Measurements from ENCODE around the gene POLR2I. TPM values are rescaled to one million over a fixed set of nuclear protein-coding genes. Genes with fewer than 3 reads are reported as not detected.

POLR2I gene
- total RNA-seq, 1 experiment from 2014 or later: 174 TPM

DNA sequence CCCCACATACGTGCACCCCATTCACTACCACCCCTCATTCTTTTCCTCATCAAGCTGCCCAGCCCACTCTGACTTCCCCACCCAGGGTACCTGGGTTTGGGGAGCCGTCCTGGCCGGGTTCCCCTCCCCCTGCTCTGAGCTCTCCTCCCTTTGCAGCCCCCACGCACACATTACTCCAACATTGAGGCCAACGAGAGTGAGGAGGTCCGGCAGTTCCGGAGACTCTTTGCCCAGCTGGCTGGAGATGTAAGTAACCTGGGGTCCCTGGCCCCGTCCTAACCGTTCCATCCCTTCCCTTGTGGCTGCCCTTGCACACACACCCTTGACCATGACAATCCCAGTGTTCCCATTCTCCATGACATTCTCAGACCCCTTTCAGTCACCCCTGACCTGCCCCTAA, 27.8 kb upstream of the POLR2I start:
- ChIA-PET POLR2A (interaction anchor here (0.6 kb wide), 1 partner anchor 46 kb away, joined by 3 read pairs; no protein-coding TSS in a partner anchor), CTCF (no interaction called here)
- in situ Hi-C loops (cut with HindIII; ENCODE audit: low pct_unique_long_range_greater_than_20kb, low sequenced_read_pairs) (no loop called here), intact Hi-C loops (cut with micrococcal nuclease; ENCODE audit: unreplicated experiment) (no loop called here)
- Histone ChIP-seq H3K4me3 (ENCODE audit: low read depth in 2 of 2, low read length in 2 of 2) (no peak overlapping the region), H3K9me3 (ENCODE audit: control insufficient read depth, insufficient read depth, low read depth, low read length) (no peaks in the 10 kb centered on the region), H3K4me1 (ENCODE audit: control insufficient read depth, insufficient read depth, low read length) (peaks cover 10% of the 10 kb centered on the region), H3K36me3 (ENCODE audit: control insufficient read depth, insufficient read depth, low read length) (peaks cover 17% of the 10 kb centered on the region), H3K27me3 (ENCODE audit: control insufficient read depth, insufficient read depth, low read length) (no peaks in the 10 kb centered on the region), H3K27ac (ENCODE audit: low read length) (no peak overlapping the region)
- DNase-seq (ENCODE audit: low read depth, low spot score) (no peak), ATAC-seq (no peak)
- TF ChIP-seq TCF7L2 (IDR thresholded peaks at IDR 0.05; ENCODE audit: low read depth, low read length) (no peak), SIN3A (IDR thresholded peaks at IDR 0.05; ENCODE audit: borderline replicate concordance, insufficient read depth, low read depth, low read length) (no peak), POLR2AphosphoS5 (IDR thresholded peaks at IDR 0.05; ENCODE audit: low read depth, low read length) (no peak), CTCF (IDR thresholded peaks at IDR 0.05) (no peak)
- TF ChIP-seq, protein P1, sequence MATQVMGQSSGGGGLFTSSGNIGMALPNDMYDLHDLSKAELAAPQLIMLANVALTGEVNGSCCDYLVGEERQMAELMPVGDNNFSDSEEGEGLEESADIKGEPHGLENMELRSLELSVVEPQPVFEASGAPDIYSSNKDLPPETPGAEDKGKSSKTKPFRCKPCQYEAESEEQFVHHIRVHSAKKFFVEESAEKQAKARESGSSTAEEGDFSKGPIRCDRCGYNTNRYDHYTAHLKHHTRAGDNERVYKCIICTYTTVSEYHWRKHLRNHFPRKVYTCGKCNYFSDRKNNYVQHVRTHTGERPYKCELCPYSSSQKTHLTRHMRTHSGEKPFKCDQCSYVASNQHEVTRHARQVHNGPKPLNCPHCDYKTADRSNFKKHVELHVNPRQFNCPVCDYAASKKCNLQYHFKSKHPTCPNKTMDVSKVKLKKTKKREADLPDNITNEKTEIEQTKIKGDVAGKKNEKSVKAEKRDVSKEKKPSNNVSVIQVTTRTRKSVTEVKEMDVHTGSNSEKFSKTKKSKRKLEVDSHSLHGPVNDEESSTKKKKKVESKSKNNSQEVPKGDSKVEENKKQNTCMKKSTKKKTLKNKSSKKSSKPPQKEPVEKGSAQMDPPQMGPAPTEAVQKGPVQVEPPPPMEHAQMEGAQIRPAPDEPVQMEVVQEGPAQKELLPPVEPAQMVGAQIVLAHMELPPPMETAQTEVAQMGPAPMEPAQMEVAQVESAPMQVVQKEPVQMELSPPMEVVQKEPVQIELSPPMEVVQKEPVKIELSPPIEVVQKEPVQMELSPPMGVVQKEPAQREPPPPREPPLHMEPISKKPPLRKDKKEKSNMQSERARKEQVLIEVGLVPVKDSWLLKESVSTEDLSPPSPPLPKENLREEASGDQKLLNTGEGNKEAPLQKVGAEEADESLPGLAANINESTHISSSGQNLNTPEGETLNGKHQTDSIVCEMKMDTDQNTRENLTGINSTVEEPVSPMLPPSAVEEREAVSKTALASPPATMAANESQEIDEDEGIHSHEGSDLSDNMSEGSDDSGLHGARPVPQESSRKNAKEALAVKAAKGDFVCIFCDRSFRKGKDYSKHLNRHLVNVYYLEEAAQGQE (IDR thresholded peaks at IDR 0.05; ENCODE audit: insufficient read depth in 1 of 2, low read depth in 2 of 2, low read length in 1 of 2): no peak
- no TSS peak for BruUV-seq (replicated peaks)

DNA sequence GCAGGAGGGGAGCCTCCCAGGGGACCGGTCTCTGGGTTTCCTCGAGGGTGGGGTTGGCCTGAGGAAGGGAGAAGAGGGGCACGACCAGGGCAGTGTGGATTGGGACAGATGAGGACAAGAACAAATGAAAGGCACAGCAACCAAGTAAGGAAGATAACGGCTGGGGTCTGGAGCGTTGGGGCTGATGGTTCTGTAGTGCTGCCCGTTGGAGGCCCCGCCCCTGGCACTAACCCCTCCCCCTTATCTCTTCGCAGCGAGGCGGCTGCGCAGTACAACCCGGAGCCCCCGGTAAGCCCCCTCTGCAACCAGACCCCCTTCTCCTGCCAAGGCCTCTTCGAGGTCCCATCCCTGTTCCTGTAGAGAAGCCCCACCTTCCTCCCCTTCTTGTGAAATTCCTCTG, 27.4 kb upstream of the POLR2I start:
- in situ Hi-C loops (cut with HindIII; ENCODE audit: low pct_unique_long_range_greater_than_20kb, low sequenced_read_pairs) (no loop called here), intact Hi-C loops (cut with micrococcal nuclease; ENCODE audit: unreplicated experiment) (no loop called here)
- ATAC-seq (no peak), DNase-seq (ENCODE audit: low read depth, low spot score) (no peak)
- H3K27me3 ChIP-seq (ENCODE audit: control insufficient read depth, insufficient read depth, low read length): no peaks in the 10 kb centered on the region
- POLR2A ChIA-PET: interaction anchor here (0.6 kb wide), 1 partner anchor 46 kb away, joined by 3 read pairs; no protein-coding TSS in a partner anchor
- CTCF ChIA-PET: no interaction called here
- H3K4me3 ChIP-seq (ENCODE audit: low read depth in 2 of 2, low read length in 2 of 2): peak overlapping the region in 1 of 2 experiments; percentile 77; a peak in 2 of 4 replicates
- BruUV-seq (replicated peaks): no TSS peak
- no peak overlapping the region for H3K27ac ChIP-seq (ENCODE audit: low read length)
- H3K36me3 ChIP-seq (ENCODE audit: control insufficient read depth, insufficient read depth, low read length): peaks cover 17% of the 10 kb centered on the region
- TF ChIP-seq SIN3A (IDR thresholded peaks at IDR 0.05; ENCODE audit: borderline replicate concordance, insufficient read depth, low read depth, low read length): no peak
- TF ChIP-seq POLR2AphosphoS5 (IDR thresholded peaks at IDR 0.05; ENCODE audit: low read depth, low read length): no peak
- TF ChIP-seq, protein P1 (IDR thresholded peaks at IDR 0.05; ENCODE audit: insufficient read depth in 1 of 2, low read depth in 2 of 2, low read length in 1 of 2): no peak
- no peak for TF ChIP-seq TCF7L2 (IDR thresholded peaks at IDR 0.05; ENCODE audit: low read depth, low read length)
- no peak for TF ChIP-seq CTCF (IDR thresholded peaks at IDR 0.05)
- H3K9me3 ChIP-seq (ENCODE audit: control insufficient read depth, insufficient read depth, low read depth, low read length): no peaks in the 10 kb centered on the region
- H3K4me1 ChIP-seq (ENCODE audit: control insufficient read depth, insufficient read depth, low read length): peaks cover 14% of the 10 kb centered on the region
